Erythroblast (primary cell): ENCODE measurements around the gene CPSF4.

Source experiments
- GATA1 ChIP-seq: IDR thresholded peaks from 2 replicates; pipeline ENCODE4 v1.6.1; 2011; ENCODE audit warnings: low read depth, mild to moderate bottlenecking, control low read depth, low read length, moderate library complexity
- POLR2A ChIP-seq: IDR thresholded peaks from 2 replicates; pipeline ENCODE4 v1.6.1; 2011; ENCODE audit warnings: mild to moderate bottlenecking, low read length

DNA sequence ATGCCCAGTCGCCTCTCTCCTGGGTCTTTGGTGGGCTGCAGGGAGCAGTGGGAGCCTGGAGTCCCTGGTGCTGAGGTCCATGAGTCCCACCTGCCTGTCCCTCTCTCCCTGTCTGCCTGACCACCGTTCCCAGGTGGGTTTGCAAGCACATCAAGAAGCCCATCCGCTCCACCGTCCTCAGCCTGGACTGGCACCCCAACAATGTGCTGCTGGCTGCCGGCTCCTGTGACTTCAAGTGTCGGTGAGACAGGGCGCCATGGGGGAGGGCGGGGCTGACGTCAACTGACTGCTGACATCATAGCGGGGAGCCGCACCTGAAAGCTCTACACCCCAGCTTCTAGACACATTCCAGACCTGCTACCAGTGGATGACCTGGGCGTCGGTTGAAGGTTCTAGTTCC is 49.0 kb upstream of the CPSF4 start:
- TF ChIP-seq POLR2A (no peak), GATA1 (no peak)
